Measurements from ENCODE around the gene SLC22A17. TPM values are rescaled to one million over a fixed set of nuclear protein-coding genes. Genes with fewer than 3 reads are reported as not detected.

Gene SLC22A17
- total and polyA plus RNA-seq, 9 of the 15 experiments (the other 6 are each of a cell fraction or from before 2014, with no cell fraction given): 0.07 to 0.09 TPM; not detected in 7

- TF ChIP-seq HNRNPLL (IDR thresholded peaks at IDR 0.05; ENCODE audit: low read depth, low read length, poor library complexity, severe bottlenecking): peak; percentile 4
Observed at GRCh38 chr14:23307146-23307530, 45.5 kb downstream of the SLC22A17 start (continued).

DNA sequence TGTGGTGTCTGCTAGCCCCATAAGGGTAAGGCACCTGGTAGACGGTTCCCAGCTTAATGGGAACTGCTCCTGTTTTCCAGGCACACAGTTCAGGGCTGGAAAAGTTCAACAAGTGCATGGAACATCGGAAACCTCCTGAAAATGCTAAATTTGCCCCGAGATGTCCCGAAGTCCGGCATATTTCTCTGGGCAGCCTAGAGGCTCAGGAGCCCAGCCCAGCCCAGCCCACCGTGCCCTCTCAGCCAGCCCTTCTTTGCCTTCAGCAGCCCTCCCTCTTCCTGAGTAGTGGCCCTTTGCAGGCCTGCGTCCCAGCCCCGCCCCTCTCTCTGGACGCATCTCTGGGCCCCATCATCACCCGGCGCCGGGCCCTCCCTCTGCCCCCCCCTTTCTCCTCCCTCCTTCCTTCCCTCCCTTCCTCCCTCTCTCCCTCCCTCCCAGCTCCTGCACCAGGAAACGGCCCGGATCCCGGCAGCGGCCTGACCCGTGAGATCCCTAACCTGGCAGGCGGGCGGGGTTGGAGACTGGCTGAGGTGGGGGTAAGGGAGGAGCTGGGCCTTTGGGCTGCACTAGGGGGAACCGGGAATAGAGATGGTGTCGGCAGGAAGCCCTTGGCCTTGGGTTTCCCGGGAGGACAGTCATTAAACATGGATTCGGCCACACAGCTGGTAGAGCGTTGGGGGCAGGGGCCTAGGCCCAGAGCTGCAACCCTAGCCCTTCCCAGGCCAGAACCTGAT, 46.1 kb downstream of the SLC22A17 start, which contains the start of gene BCL2L2:
TSS of gene BCL2L2 (plus strand) at position 422 of the 734 bp plus-strand sequence. CDS start 935 bp downstream, outside the sequence.
- Histone ChIP-seq H3K27ac (ENCODE audit: extremely low read depth, low read depth, low read length) (peak within 1 kb of the TSS; percentile 90), H4K20me1 (replicated peaks; ENCODE audit: control insufficient read depth, insufficient read depth, low read length) (no peaks in the 10 kb centered on the region), H3K36me3 (ENCODE audit: control insufficient read depth, insufficient read depth, low read length) (peaks cover 41% of the 10 kb centered on the region), H3K4me1 (replicated peaks in 1 of 2; ENCODE audit: control insufficient read depth in 2 of 2, insufficient read depth in 2 of 2, low read length in 2 of 2) (peaks cover 21 to 42% of the 10 kb centered on the region in 2 experiments; a peak in 4 of 5 replicates), H3K4me2 (ENCODE audit: insufficient read depth, low read length) (peak within 1 kb of the TSS; percentile 98), H3K4me3 (peak within 1 kb of the TSS; percentile 94), H3K79me2 (ENCODE audit: control insufficient read depth, insufficient read depth, low read length) (peaks cover 45% of the 10 kb centered on the region), H3K27me3 (ENCODE audit: control insufficient read depth in 2 of 2, insufficient read depth in 2 of 2, low read length in 2 of 2) (no peaks in the 10 kb centered on the region), H3K9ac (ENCODE audit: insufficient read depth in 1 of 2, low read depth in 2 of 2, low read length in 2 of 2) (peak within 1 kb of the TSS; percentile 92 to 95), H2AFZ (ENCODE audit: low read depth, low read length) (peak within 1 kb of the TSS; percentile 96), H3K9me3 (replicated peaks; ENCODE audit: control insufficient read depth, insufficient read depth, low read depth, low read length) (no peaks in the 10 kb centered on the region), H3K9me1 (ENCODE audit: control insufficient read depth, insufficient read depth, low read length) (peaks cover 4% of the 10 kb centered on the region)
- peak; percentile 66 for ATAC-seq
- intact Hi-C loops (cut with micrococcal nuclease) (loop anchor here (2.0 kb wide), 1 partner anchor 14 kb away; the partner anchor contains the start of gene PABPN1), in situ Hi-C loops (cut with MboI) (no loop called here)
- DNase-seq (ENCODE audit: extremely low read depth in 1 of 4, low spot score in 3 of 4): peak; percentile 82 to 95 (median 86)
- FAIRE-seq: peak; percentile 87
- POLR2A ChIA-PET: interaction anchor here (0.7 to 3.7 kb wide), 7 partner anchors 9 to 540 kb away, joined by 3 to 17 read pairs (median 3); partner anchors contain the start of genes AJUBA, OXA1L and PABPN1
- CTCF ChIA-PET (ENCODE audit: low intra/inter-chr PET ratio): no interaction called here
- BruUV-seq (replicated peaks): TSS peak; percentile 41
- WGBS (ENCODE audit: insufficient coverage, low coverage, missing lambda C conversion rate): 0% methylated on average over 13 of the region's 24 CpGs
- TF ChIP-seq, protein P1, sequence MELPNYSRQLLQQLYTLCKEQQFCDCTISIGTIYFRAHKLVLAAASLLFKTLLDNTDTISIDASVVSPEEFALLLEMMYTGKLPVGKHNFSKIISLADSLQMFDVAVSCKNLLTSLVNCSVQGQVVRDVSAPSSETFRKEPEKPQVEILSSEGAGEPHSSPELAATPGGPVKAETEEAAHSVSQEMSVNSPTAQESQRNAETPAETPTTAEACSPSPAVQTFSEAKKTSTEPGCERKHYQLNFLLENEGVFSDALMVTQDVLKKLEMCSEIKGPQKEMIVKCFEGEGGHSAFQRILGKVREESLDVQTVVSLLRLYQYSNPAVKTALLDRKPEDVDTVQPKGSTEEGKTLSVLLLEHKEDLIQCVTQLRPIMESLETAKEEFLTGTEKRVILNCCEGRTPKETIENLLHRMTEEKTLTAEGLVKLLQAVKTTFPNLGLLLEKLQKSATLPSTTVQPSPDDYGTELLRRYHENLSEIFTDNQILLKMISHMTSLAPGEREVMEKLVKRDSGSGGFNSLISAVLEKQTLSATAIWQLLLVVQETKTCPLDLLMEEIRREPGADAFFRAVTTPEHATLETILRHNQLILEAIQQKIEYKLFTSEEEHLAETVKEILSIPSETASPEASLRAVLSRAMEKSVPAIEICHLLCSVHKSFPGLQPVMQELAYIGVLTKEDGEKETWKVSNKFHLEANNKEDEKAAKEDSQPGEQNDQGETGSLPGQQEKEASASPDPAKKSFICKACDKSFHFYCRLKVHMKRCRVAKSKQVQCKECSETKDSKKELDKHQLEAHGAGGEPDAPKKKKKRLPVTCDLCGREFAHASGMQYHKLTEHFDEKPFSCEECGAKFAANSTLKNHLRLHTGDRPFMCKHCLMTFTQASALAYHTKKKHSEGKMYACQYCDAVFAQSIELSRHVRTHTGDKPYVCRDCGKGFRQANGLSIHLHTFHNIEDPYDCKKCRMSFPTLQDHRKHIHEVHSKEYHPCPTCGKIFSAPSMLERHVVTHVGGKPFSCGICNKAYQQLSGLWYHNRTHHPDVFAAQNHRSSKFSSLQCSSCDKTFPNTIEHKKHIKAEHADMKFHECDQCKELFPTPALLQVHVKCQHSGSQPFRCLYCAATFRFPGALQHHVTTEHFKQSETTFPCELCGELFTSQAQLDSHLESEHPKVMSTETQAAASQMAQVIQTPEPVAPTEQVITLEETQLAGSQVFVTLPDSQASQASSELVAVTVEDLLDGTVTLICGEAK (IDR thresholded peaks at IDR 0.05): peak; percentile 70
- TF ChIP-seq, protein P1 (CRISPR knock-in tag; IDR thresholded peaks at IDR 0.05): 0 out of 2 replicates have a peak, but pooled peaks have one; percentile 13
- TF ChIP-seq TBL1XR1 (IDR thresholded peaks at IDR 0.05; ENCODE audit: low read length in 2 of 2): peak in 1 of 2 experiments; percentile 88; a peak in 2 of 4 replicates
- peak; percentile 82 for TF ChIP-seq CXXC5 (CRISPR knock-in tag; IDR thresholded peaks at IDR 0.05)
- peak in 1 of 2 experiments; percentile 35; a peak in 1 of 4 replicates for TF ChIP-seq ARNT (IDR thresholded peaks at IDR 0.05)
- TF ChIP-seq GABPB2 (CRISPR knock-in tag; conservative IDR thresholded peaks at IDR 0.05): no peak
- peak; percentile 98 for TF ChIP-seq CREB1 (IDR thresholded peaks at IDR 0.05)
- peak; percentile 99 for TF ChIP-seq CREB1 (CRISPR knock-in tag; IDR thresholded peaks at IDR 0.05)
- TF ChIP-seq ZNF3 (CRISPR knock-in tag; IDR thresholded peaks at IDR 0.05): 0 out of 2 replicates have a peak, but pooled peaks have one; percentile 34
- TF ChIP-seq ATF1 (CRISPR knock-in tag; IDR thresholded peaks at IDR 0.05): peak; percentile 96
- peak; percentile 98 for TF ChIP-seq ATF1 (tag; IDR thresholded peaks at IDR 0.05)
